Subcutaneous adipose tissue (tissue), 4 donors: ENCODE measurements around the gene SYNGR3. TPM values are rescaled to one million over a fixed set of nuclear protein-coding genes. Genes with fewer than 3 reads are reported as not detected.

Experiments
- total RNA-seq, 4 donors: library from RNA; depleted of rRNA; stranded (reverse); fragments of >200 nt; gene quantifications; one replicate each; pipeline ENCODE4 v1.1.0, GENCODE V29; 2016
- TF ChIP-seq, protein P1 (sequence below): fragments of 450-650 bp; IDR thresholded peaks from one replicate; pipeline ENCODE4 v1.5.1; 2016; ENCODE audit warnings: low read depth, mild to moderate bottlenecking, control low read depth, antibody characterized with exemption, moderate library complexity

Gene SYNGR3
- total RNA-seq, 4 donors from 2014 or later = not detected

DNA sequence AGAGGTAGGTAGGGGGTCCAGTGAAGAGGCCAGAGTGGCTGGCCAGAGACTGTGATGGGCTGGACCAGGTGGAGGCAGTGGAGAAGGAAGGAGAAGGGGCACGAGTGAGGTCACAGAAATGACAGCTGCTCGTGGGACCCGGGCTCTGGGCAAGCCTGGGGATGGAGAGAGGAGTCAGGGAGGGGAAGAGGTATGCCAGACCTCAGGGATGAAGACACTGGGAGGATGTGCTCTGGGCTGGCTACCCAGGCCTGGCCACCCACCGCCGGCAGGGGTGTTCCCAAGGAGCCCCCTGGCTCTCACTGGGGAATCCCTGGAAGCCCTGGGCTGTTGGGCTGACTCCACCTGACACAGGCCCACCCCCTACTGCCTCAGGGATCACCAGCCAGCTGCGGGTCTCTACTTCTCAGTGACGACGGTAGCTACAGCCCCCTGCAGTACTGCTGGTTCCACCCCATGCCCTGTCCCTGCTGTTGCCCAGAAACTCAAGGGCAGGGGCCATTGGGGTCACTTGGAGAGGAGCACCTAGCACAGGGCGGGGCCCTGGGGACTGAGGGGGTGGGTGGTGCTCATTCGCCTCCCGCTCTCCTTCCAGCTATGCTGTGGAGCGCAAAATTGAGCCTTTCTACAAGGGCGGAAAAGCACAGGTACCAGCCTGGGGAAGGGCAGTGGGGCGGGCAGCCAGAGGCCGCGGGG is 16.2 kb upstream of the SYNGR3 start:
- TF ChIP-seq, protein P1, sequence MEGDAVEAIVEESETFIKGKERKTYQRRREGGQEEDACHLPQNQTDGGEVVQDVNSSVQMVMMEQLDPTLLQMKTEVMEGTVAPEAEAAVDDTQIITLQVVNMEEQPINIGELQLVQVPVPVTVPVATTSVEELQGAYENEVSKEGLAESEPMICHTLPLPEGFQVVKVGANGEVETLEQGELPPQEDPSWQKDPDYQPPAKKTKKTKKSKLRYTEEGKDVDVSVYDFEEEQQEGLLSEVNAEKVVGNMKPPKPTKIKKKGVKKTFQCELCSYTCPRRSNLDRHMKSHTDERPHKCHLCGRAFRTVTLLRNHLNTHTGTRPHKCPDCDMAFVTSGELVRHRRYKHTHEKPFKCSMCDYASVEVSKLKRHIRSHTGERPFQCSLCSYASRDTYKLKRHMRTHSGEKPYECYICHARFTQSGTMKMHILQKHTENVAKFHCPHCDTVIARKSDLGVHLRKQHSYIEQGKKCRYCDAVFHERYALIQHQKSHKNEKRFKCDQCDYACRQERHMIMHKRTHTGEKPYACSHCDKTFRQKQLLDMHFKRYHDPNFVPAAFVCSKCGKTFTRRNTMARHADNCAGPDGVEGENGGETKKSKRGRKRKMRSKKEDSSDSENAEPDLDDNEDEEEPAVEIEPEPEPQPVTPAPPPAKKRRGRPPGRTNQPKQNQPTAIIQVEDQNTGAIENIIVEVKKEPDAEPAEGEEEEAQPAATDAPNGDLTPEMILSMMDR = no peak

DNA sequence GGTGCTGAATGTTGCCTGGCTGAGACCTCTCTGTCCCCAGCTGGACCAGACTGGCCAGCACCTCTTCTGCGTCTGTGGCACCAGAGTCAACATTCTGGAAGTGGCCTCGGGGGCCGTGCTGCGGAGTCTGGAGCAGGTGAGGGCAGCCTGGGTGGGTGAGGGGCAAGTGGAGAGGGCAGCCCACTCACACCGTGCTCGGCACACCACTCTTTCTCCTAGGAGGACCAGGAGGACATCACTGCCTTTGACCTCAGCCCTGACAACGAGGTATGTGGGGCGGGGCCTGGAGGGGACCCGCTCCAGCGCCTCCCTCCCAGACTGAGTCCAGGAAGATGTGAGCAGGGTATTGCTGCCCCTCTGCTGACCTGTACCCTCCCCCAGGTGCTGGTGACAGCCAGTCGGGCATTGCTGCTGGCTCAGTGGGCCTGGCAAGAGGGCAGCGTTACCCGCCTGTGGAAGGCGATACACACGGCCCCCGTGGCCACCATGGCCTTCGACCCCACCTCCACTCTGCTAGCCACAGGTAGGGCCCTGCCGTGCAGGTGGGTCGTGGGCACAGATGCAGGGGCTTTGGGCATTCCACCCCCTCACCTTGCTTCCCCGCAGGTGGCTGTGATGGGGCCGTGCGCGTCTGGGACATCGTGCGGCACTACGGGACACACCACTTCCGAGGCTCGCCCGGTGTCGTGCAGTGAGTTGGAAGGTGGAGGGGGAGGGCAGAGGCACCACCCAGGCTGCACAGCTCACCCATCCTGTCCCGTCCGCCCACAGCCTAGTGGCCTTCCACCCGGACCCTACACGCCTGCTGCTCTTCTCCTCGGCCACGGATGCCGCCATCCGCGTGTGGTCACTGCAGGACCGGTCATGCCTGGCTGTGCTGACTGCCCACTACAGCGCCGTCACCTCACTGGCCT is 15.4 kb upstream of the SYNGR3 start:
- TF ChIP-seq, protein P1 = no peak

DNA sequence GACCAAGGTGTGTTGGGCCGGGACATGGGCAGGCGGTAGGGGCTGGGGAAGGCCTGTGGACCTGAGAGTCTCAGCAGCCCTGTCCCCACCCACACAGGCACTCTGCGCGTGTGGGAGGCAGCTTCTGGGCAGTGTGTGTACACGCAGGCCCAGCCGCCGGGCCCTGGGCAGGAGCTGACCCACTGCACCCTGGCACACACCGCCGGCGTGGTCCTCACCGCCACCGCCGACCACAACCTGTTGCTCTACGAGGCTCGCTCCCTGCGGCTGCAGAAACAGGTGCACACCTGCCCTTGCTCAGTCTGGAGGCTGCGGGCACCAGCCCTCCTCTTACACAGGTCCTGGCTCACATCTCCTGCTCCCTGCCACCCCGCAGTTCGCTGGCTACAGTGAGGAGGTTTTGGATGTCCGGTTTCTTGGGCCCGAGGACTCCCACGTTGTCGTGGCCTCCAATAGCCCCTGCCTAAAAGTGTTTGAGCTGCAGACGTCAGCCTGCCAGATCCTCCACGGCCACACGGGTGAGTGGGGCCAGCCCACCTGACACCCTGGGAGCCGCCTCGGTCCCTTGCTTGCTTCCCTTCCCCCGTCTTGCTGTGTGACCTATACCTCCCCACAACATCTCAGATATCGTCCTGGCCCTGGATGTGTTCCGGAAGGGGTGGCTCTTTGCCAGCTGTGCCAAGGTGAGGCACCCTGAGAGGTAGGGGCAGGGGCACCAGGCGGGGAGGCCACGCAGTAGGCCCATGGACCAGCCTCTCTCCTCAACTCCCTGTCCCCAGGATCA is 14.1 kb upstream of the SYNGR3 start:
- TF ChIP-seq, protein P1 = no peak

DNA sequence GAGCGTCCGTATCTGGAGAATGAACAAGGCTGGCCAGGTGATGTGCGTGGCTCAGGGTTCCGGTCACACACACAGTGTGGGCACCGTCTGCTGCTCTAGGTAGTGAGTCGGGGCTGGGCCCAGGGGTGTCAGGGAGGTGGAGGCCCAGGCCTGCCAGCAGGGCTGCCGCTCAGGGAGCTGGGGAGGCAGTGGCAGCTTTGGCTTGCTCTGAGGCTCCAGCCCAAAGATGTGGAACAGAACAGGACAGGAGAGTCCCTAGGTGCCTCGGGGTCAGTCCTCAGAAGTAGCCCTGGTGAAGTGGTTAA is 13.6 kb upstream of the SYNGR3 start:
- TF ChIP-seq, protein P1 = no peak

DNA sequence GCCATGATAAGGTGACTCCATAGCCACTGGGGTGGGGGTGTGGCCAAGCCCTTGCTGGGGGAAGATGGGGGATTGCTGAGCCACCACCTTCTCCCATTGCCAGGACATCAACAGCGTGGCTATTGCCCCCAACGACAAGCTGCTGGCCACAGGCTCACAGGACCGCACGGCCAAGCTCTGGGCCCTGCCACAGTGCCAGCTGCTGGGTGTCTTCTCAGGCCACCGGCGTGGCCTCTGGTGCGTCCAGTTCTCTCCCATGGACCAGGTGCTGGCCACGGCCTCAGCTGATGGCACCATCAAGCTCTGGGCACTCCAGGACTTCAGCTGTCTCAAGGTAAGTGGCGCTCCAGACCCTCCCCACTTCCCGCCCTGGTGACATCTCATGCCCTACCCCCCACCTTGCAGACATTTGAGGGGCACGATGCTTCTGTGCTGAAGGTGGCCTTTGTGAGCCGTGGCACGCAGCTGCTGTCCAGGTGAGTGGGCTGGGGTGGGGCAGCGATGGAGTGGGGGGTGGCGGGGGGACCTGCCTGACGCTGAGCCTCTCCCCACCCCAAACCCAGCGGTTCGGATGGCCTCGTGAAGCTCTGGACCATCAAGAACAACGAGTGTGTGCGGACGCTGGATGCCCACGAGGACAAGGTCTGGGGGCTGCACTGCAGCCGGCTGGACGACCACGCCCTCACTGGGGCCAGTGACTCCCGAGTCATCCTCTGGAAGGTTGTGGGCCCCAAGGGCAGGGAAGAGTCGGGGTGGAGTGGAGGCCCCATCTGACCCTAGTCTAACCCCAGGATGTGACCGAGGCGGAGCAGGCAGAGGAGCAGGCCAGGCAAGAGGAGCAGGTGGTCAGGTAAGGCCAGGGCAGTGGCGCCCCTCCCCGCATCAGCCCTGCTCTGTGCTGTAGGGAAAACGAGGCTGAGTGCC is 12.6 kb upstream of the SYNGR3 start:
- TF ChIP-seq, protein P1 = no peak

DNA sequence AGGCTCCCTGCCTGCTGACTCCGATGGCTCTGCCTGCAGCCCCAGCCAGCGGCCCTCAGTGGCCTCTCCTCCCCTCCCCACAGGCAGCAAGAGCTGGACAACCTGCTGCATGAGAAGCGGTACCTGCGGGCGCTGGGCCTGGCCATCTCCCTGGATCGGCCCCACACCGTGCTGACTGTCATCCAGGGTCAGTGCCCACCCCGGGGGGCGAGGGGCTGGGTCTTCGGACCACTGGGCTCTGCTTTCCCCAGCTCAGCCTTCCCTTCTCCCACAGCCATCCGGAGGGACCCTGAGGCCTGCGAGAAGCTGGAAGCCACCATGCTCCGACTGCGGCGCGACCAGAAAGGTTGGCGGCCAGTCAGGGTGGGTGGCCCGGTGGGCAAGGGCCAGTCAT is 11.9 kb upstream of the SYNGR3 start:
- TF ChIP-seq, protein P1 = no peak
